Trophoblast cell (in vitro differentiated cells and primary cell): Measurements from ENCODE around the gene STMP1.

ENCODE experiments used
- DNase-seq, 2 donors: peaks; one replicate each; pipeline ENCODE4 v3.0.0-alpha.2; 2016
- H2AFZ ChIP-seq: 2 replicates; pipeline ENCODE4 v1.6.1; 2013; ENCODE audit warnings: low read length, moderate library complexity, mild to moderate bottlenecking; ENCODE audit not compliant: insufficient read depth, poor library complexity
- H2AK5ac ChIP-seq: 2 replicates; pipeline ENCODE4 v1.6.1; 2013; ENCODE audit warnings: mild to moderate bottlenecking, low read length
- H2BK120ac ChIP-seq: 2 replicates; pipeline ENCODE4 v1.6.1; 2013; ENCODE audit warnings: low read length, mild to moderate bottlenecking, moderate library complexity; ENCODE audit not compliant: insufficient read depth, poor library complexity
- H2BK12ac ChIP-seq: 2 replicates; pipeline ENCODE4 v1.6.1; 2013; ENCODE audit warnings: mild to moderate bottlenecking, low read length, moderate library complexity
- H2BK5ac ChIP-seq: 2 replicates; pipeline ENCODE4 v1.6.1; 2013; ENCODE audit warnings: low read length, low read depth, moderate library complexity, mild to moderate bottlenecking; ENCODE audit not compliant: poor library complexity
- H3K14ac ChIP-seq: 2 replicates; pipeline ENCODE4 v1.6.1; 2013; ENCODE audit warnings: mild to moderate bottlenecking, low read length
- H3K18ac ChIP-seq: 2 replicates; pipeline ENCODE4 v1.6.1; 2013; ENCODE audit warnings: mild to moderate bottlenecking, low read length
- H3K23ac ChIP-seq: 2 replicates; pipeline ENCODE4 v1.6.1; 2013; ENCODE audit warnings: low read length
- H3K27ac ChIP-seq: 2 replicates; pipeline ENCODE4 v1.5.1; 2013; ENCODE audit warnings: low read depth, mild to moderate bottlenecking, inconsistent platforms, low read length, moderate library complexity
- H3K27me3 ChIP-seq: 2 replicates; pipeline ENCODE4 v1.6.1; 2013; ENCODE audit warnings: inconsistent platforms, mild to moderate bottlenecking, low read length, moderate library complexity; ENCODE audit not compliant: insufficient read depth
- H3K36me3 ChIP-seq, 2 experiments: 1 replicate in 1 of 2; 2 replicates in 1 of 2; pipeline ENCODE4 v1.6.1; 2013; ENCODE audit warnings: low read length in 2 of 2, mild to moderate bottlenecking in 2 of 2, moderate library complexity in 1 of 2; ENCODE audit not compliant: insufficient read depth in 2 of 2, control insufficient read depth in 1 of 2
- H3K4ac ChIP-seq: 2 replicates; pipeline ENCODE4 v1.6.1; 2013; ENCODE audit warnings: low read depth, mild to moderate bottlenecking, low read length, moderate library complexity
- H3K4me1 ChIP-seq, 2 experiments: 1 replicate in 1 of 2; 2 replicates in 1 of 2; pipeline ENCODE4 v1.6.1; 2013; ENCODE audit warnings: low read length in 2 of 2, mild to moderate bottlenecking in 2 of 2, moderate library complexity in 1 of 2; ENCODE audit not compliant: insufficient read depth in 2 of 2, control insufficient read depth in 1 of 2
- H3K4me2 ChIP-seq: 2 replicates; pipeline ENCODE4 v1.6.1; 2013; ENCODE audit warnings: inconsistent platforms, mild to moderate bottlenecking, low read length, moderate library complexity
- H3K4me3 ChIP-seq: 2 replicates; pipeline ENCODE4 v1.5.1; 2013; ENCODE audit warnings: mild to moderate bottlenecking, low read depth, low read length, inconsistent platforms
- H3K79me1 ChIP-seq: one replicate; pipeline ENCODE4 v1.6.1; 2013; ENCODE audit warnings: low read length
- H3K79me2 ChIP-seq: 2 replicates; pipeline ENCODE4 v1.6.1; 2013; ENCODE audit warnings: low read length, mild to moderate bottlenecking; ENCODE audit not compliant: control insufficient read depth, insufficient read depth, poor library complexity
- H3K9ac ChIP-seq: 2 replicates; pipeline ENCODE4 v1.6.1; 2013; ENCODE audit warnings: mild to moderate bottlenecking, low read length
- H3K9me3 ChIP-seq: 2 replicates; pipeline ENCODE4 v1.6.1; 2013; ENCODE audit warnings: low read depth, mild to moderate bottlenecking, control low read depth, inconsistent platforms, low read length; ENCODE audit not compliant: insufficient read depth
- H4K12ac ChIP-seq: 2 replicates; pipeline ENCODE4 v1.6.1; 2013; ENCODE audit warnings: low read depth, mild to moderate bottlenecking, low read length, moderate library complexity
- H4K8ac ChIP-seq: 2 replicates; pipeline ENCODE4 v1.6.1; 2013; ENCODE audit warnings: low read depth, mild to moderate bottlenecking, low read length, moderate library complexity
- H4K91ac ChIP-seq: one replicate; pipeline ENCODE4 v1.6.1; 2013; ENCODE audit warnings: low read depth, mild to moderate bottlenecking, low read length, moderate library complexity
- WGBS: extraction: QIAGEN DNeasy Blood & Tissue Kit; methylation state at CpG from one replicate; pipeline ENCODE4 v1.1.7; 2013; ENCODE audit warnings: missing lambda C conversion rate; ENCODE audit not compliant: insufficient read length, insufficient coverage; ENCODE audit errors: extremely low coverage; 5-methylcytosine and 5-hydroxymethylcytosine counted together

Gene STMP1

GRCh38 chr7:135706038-135706742 is 43.9 kb downstream of the STMP1 start:
- peak overlapping the region; percentile 39 for H3K18ac ChIP-seq
- no peak overlapping the region for H3K4me3 ChIP-seq
- H4K8ac ChIP-seq, result peak overlapping the region; percentile 56
- WGBS, result no CpG with 5 or more reads among the region's 20 CpGs
- H3K79me2 ChIP-seq, result peaks cover 8% of the 10 kb centered on the region
- peaks cover 8 to 9% of the 10 kb centered on the region in 2 experiments for H3K36me3 ChIP-seq
- H3K9ac ChIP-seq, result no peak overlapping the region
- H3K27ac ChIP-seq, result peak overlapping the region; percentile 25
- peak overlapping the region; percentile 95 for H2AK5ac ChIP-seq
- H4K12ac ChIP-seq, result no peak overlapping the region
- H3K27me3 ChIP-seq, result no peaks in the 10 kb centered on the region
- H3K14ac ChIP-seq, result peak overlapping the region; percentile 40
- peak overlapping the region; percentile 55 for H2BK120ac ChIP-seq
- H2AFZ ChIP-seq, result no peak overlapping the region
- DNase-seq, result no peak
- H3K79me1 ChIP-seq, result peaks cover 34% of the 10 kb centered on the region
- peak overlapping the region; percentile 83 for H2BK12ac ChIP-seq
- peak overlapping the region; percentile 24 for H2BK5ac ChIP-seq
- H3K4me2 ChIP-seq, result no peak overlapping the region
- peaks cover 10 to 32% of the 10 kb centered on the region in 2 experiments for H3K4me1 ChIP-seq
- no peak overlapping the region for H3K23ac ChIP-seq
- peak overlapping the region; percentile 22 for H3K4ac ChIP-seq
- H4K91ac ChIP-seq, result peak overlapping the region; percentile 9
- peaks cover 4% of the 10 kb centered on the region for H3K9me3 ChIP-seq

GRCh38 chr7:135706858-135707569 is 44.7 kb downstream of the STMP1 start:
- no peak overlapping the region for H3K9ac ChIP-seq
- no peak overlapping the region for H3K4me3 ChIP-seq
- peak; percentile 41 to 75 for DNase-seq
- peaks cover 4% of the 10 kb centered on the region for H3K9me3 ChIP-seq
- H4K8ac ChIP-seq, result peak overlapping the region; percentile 11
- H3K36me3 ChIP-seq, result peaks cover 8 to 9% of the 10 kb centered on the region in 2 experiments
- peaks cover 16 to 37% of the 10 kb centered on the region in 2 experiments for H3K4me1 ChIP-seq
- no CpG with 5 or more reads among the region's 7 CpGs for whole genome bisulfite sequencing
- H3K79me2 ChIP-seq, result peaks cover 10% of the 10 kb centered on the region
- H3K79me1 ChIP-seq, result peaks cover 41% of the 10 kb centered on the region
- H2BK12ac ChIP-seq, result peak overlapping the region; percentile 52
- H2BK120ac ChIP-seq, result peak overlapping the region; percentile 60
- no peak overlapping the region for H2AK5ac ChIP-seq
- H3K4ac ChIP-seq, result no peak overlapping the region
- H3K14ac ChIP-seq, result peak overlapping the region; percentile 43
- H2AFZ ChIP-seq, result no peak overlapping the region
- H3K4me2 ChIP-seq, result no peak overlapping the region
- H3K23ac ChIP-seq, result no peak overlapping the region
- H3K27me3 ChIP-seq, result no peaks in the 10 kb centered on the region
- peak overlapping the region; percentile 96 for H4K91ac ChIP-seq
- peak overlapping the region; percentile 50 for H3K27ac ChIP-seq
- peak overlapping the region; percentile 65 for H2BK5ac ChIP-seq
- H4K12ac ChIP-seq, result no peak overlapping the region
- no peak overlapping the region for H3K18ac ChIP-seq

- H2AK5ac ChIP-seq, result no peak overlapping the region
- H3K18ac ChIP-seq, result no peak overlapping the region
- H2BK120ac ChIP-seq, result peak overlapping the region; percentile 98
- no peak overlapping the region for H4K12ac ChIP-seq
- H3K4ac ChIP-seq, result peak overlapping the region; percentile 66
- peaks cover 4% of the 10 kb centered on the region for H3K9me3 ChIP-seq
- peak overlapping the region; percentile 1 for H4K8ac ChIP-seq
- peaks cover 8 to 9% of the 10 kb centered on the region in 2 experiments for H3K36me3 ChIP-seq
- no peak overlapping the region for H3K9ac ChIP-seq
- H3K27me3 ChIP-seq, result no peaks in the 10 kb centered on the region
- peaks cover 45% of the 10 kb centered on the region for H3K79me1 ChIP-seq
- no CpG with 5 or more reads among the region's 5 CpGs for WGBS
- H3K79me2 ChIP-seq, result peaks cover 11% of the 10 kb centered on the region
- peak; percentile 97 to 99 for DNase-seq
- peak overlapping the region; percentile 96 for H4K91ac ChIP-seq
- no peak overlapping the region for H3K4me3 ChIP-seq
- no peak overlapping the region for H2AFZ ChIP-seq
- H3K4me1 ChIP-seq, result peaks cover 21 to 42% of the 10 kb centered on the region in 2 experiments
- H3K4me2 ChIP-seq, result peak overlapping the region; percentile 1
- H3K14ac ChIP-seq, result no peak overlapping the region
- H2BK12ac ChIP-seq, result no peak overlapping the region
- H3K23ac ChIP-seq, result no peak overlapping the region
- peak overlapping the region; percentile 87 for H2BK5ac ChIP-seq
- H3K27ac ChIP-seq, result peak overlapping the region; percentile 50
These were observed 45.3 kb downstream of the STMP1 start for GRCh38 chr7:135707570-135707966.

GRCh38 chr7:135708041-135708440 is 45.7 kb downstream of the STMP1 start:
- Histone ChIP-seq H4K12ac (peak overlapping the region; percentile 28), H3K14ac (peak overlapping the region; percentile 85), H3K9ac (no peak overlapping the region), H3K36me3 (peaks cover 6 to 8% of the 10 kb centered on the region in 2 experiments), H4K8ac (peak overlapping the region; percentile 68), H3K27me3 (no peaks in the 10 kb centered on the region), H3K4ac (peak overlapping the region; percentile 66), H2BK120ac (peak overlapping the region; percentile 98), H3K4me2 (no peak overlapping the region), H2BK12ac (peak overlapping the region; percentile 98), H3K9me3 (peaks cover 4% of the 10 kb centered on the region), H3K79me1 (peaks cover 47% of the 10 kb centered on the region), H2AFZ (peak overlapping the region; percentile 61), H4K91ac (peak overlapping the region; percentile 96), H3K79me2 (peaks cover 11% of the 10 kb centered on the region), H3K27ac (peak overlapping the region; percentile 50), H2AK5ac (peak overlapping the region; percentile 98), H3K4me3 (no peak overlapping the region), H3K18ac (peak overlapping the region; percentile 78), H2BK5ac (peak overlapping the region; percentile 87), H3K4me1 (peaks cover 23 to 45% of the 10 kb centered on the region in 2 experiments), H3K23ac (no peak overlapping the region)
- DNase-seq, result peak; percentile 65 to 78
- WGBS, result no CpG with 5 or more reads among the region's 14 CpGs
